Type B pancreatic cell (in vitro differentiated cells): ENCODE results near the gene TCF3. TPM values are rescaled to one million over a fixed set of nuclear protein-coding genes. Genes with fewer than 3 reads are reported as not detected.
"Not testable (repeated sequence)": the region's sequence is repeated elsewhere in the genome, so short reads cannot be mapped to it uniquely, and the experiment has no call there.

Experiments
- DNase-seq: peaks from one replicate; pipeline ENCODE4 v3.0.0; 2021; ENCODE audit warnings: mixed read lengths; ENCODE audit not compliant: unreplicated experiment; ENCODE audit errors: extremely low spot score
- H3K27ac Mint-ChIP-seq: 2 replicates; pipeline ENCODE4 v1.8.0; 2021; ENCODE audit warnings: mild to moderate bottlenecking, mixed read lengths
- H3K27me3 Mint-ChIP-seq: 2 replicates; pipeline ENCODE4 v1.8.0; 2021; ENCODE audit warnings: mixed read lengths
- H3K36me3 Mint-ChIP-seq: 2 replicates; pipeline ENCODE4 v1.8.0; 2021; ENCODE audit warnings: mixed read lengths
- H3K4me1 Mint-ChIP-seq: one replicate; pipeline ENCODE4 v1.8.0; 2021; ENCODE audit warnings: mixed read lengths; ENCODE audit not compliant: unreplicated experiment
- H3K4me3 Mint-ChIP-seq: 2 replicates; pipeline ENCODE4 v1.8.0; 2021; ENCODE audit warnings: mild to moderate bottlenecking, mixed read lengths
- H3K9me3 Mint-ChIP-seq: 2 replicates; pipeline ENCODE4 v1.8.0; 2021; ENCODE audit warnings: mixed read lengths
- CTCF ChIP-seq: fragments of 200-600 bp; sonication (generic); conservative IDR thresholded peaks from 2 replicates; pipeline ENCODE4 v1.5.0; 2021; ENCODE audit warnings: antibody characterized with exemption, mild to moderate bottlenecking
- long read RNA-seq: library from polyadenylated mRNA; unstranded; transcript quantifications from one replicate; pipeline ENCODE4 v2.0.0, GENCODE V29; 2020
- total RNA-seq: library from RNA; stranded (reverse); gene quantifications from 2 replicates; pipeline ENCODE4 v1.2.1, GENCODE V29; 2021; ENCODE audit warnings: low replicate concordance

Gene TCF3
- 134 and 193 TPM in 2 replicates for total RNA-seq
- long read RNA-seq, partial matches to known transcripts, result 3 of 6 reads
- long read RNA-seq, other reads (novel, unspliced or antisense), result 2 of 6 reads

- H3K36me3 Mint-ChIP-seq, result peaks cover 4% of the 10 kb centered on the region
- H3K4me3 Mint-ChIP-seq, result peak within 1 kb of the TSS; percentile 95
- peaks cover 15% of the 10 kb centered on the region for H3K4me1 Mint-ChIP-seq
- no peak for TF ChIP-seq CTCF
- peak within 1 kb of the TSS; percentile 98 for H3K27ac Mint-ChIP-seq
- no peaks in the 10 kb centered on the region for H3K27me3 Mint-ChIP-seq
- no peaks in the 10 kb centered on the region for H3K9me3 Mint-ChIP-seq
- peak; percentile 99 for DNase-seq
These were observed at the start of gene TCF3 for GRCh38 chr19:1652471-1653299. TCF3 (minus strand) TSS chr19:1652615; CDS start chr19:1650248, 2,367 bp downstream.

GRCh38 chr19:1700733-1701663 is 48.6 kb upstream of the TCF3 start:
- peaks cover 5% of the 10 kb centered on the region for H3K9me3 Mint-ChIP-seq
- no peak for DNase-seq
- peaks cover 32% of the 10 kb centered on the region for H3K27me3 Mint-ChIP-seq
- H3K4me3 Mint-ChIP-seq, result no peak overlapping the region
- H3K4me1 Mint-ChIP-seq, result no peaks in the 10 kb centered on the region
- no peak overlapping the region for H3K27ac Mint-ChIP-seq
- TF ChIP-seq CTCF, result no peak
- H3K36me3 Mint-ChIP-seq, result no peaks in the 10 kb centered on the region

- no peak for TF ChIP-seq CTCF
- H3K27ac Mint-ChIP-seq, result no peak overlapping the region
These were observed 47.8 kb upstream of the TCF3 start for GRCh38 chr19:1699998-1700732.

GRCh38 chr19:1699386-1699785 is 47.0 kb upstream of the TCF3 start:
- Mint-ChIP-seq H3K36me3 (no peaks in the 10 kb centered on the region), H3K9me3 (peaks cover 5% of the 10 kb centered on the region), H3K27me3 (peaks cover 40% of the 10 kb centered on the region), H3K27ac (no peak overlapping the region), H3K4me3 (no peak overlapping the region), H3K4me1 (no peaks in the 10 kb centered on the region)
- no peak for DNase-seq
- no peak for TF ChIP-seq CTCF

More at GRCh38 chr19:1699998-1700732, 47.8 kb upstream of the TCF3 start:
- Mint-ChIP-seq H3K36me3 (no peaks in the 10 kb centered on the region), H3K4me3 (no peak overlapping the region), H3K27me3 (peaks cover 37% of the 10 kb centered on the region), H3K4me1 (no peaks in the 10 kb centered on the region), H3K9me3 (peaks cover 5% of the 10 kb centered on the region)
- DNase-seq, result no peak

- Mint-ChIP-seq H3K36me3 (no peaks in the 10 kb centered on the region), H3K27ac (no peak overlapping the region), H3K4me3 (no peak overlapping the region), H3K27me3 (peaks cover 43% of the 10 kb centered on the region), H3K4me1 (no peaks in the 10 kb centered on the region), H3K9me3 (peaks cover 4% of the 10 kb centered on the region)
- TF ChIP-seq CTCF, result no peak
- no peak for DNase-seq
These were observed 46.2 kb upstream of the TCF3 start for GRCh38 chr19:1698636-1699035.

GRCh38 chr19:1695481-1695880 is 43.1 kb upstream of the TCF3 start:
- not testable (repeated sequence) for H3K4me1 Mint-ChIP-seq, H3K27ac Mint-ChIP-seq, H3K36me3 Mint-ChIP-seq, H3K4me3 Mint-ChIP-seq, DNase-seq, H3K9me3 Mint-ChIP-seq
- peaks cover 49% of the 10 kb centered on the region for H3K27me3 Mint-ChIP-seq
